Panc1 (cell line): ENCODE measurements around the gene MAPKBP1. TPM values are rescaled to one million over a fixed set of nuclear protein-coding genes. Genes with fewer than 3 reads are reported as not detected.

Source experiments
- ATAC-seq: fragments of 200-7000 bp; cut with Tn5 transposase; 2 replicates; pipeline ENCODE4 v1.9.1; 2020; ENCODE audit warnings: mild to moderate bottlenecking, moderate library complexity
- BruUV-seq: library from RNA; stranded (reverse); fragments of 400-500 nt; replicated peaks from 2 replicates; lab custom pipeline; 2021; lab: Mats Ljungman, UMichigan
- CTCF ChIA-PET: fragments of 300-600 bp; sonication (Branson Sonifier 250); formaldehyde crosslinking; loops from one replicate; lab custom pipeline; 2022; ENCODE audit warnings: antibody characterized with exemption; lab: Charles Lee
- POLR2A ChIA-PET: fragments of 300-600 bp; sonication (Branson Sonifier 250); formaldehyde crosslinking; loops from one replicate; lab custom pipeline; 2022; ENCODE audit warnings: antibody characterized with exemption; lab: Charles Lee
- DNase-seq: peaks from one replicate; pipeline ENCODE4 v3.0.0-alpha.2; 2010; ENCODE audit warnings: low read depth, low spot score
- H3K27ac ChIP-seq: 2 replicates; pipeline ENCODE4 v1.5.1; 2011; ENCODE audit warnings: mild to moderate bottlenecking, low read length, inconsistent platforms
- H3K27me3 ChIP-seq: fragments of 200-500 bp; sonication (Bioruptor generic); 2 replicates; pipeline ENCODE4 v1.6.0; 2014; ENCODE audit warnings: low read length, inconsistent platforms; ENCODE audit not compliant: control insufficient read depth, insufficient read depth
- H3K36me3 ChIP-seq: fragments of 200-500 bp; sonication (Bioruptor generic); 2 replicates; pipeline ENCODE4 v1.5.1; 2014; ENCODE audit warnings: inconsistent platforms, mild to moderate bottlenecking, low read length, moderate library complexity; ENCODE audit not compliant: control insufficient read depth, insufficient read depth
- H3K4me1 ChIP-seq: 2 replicates; pipeline ENCODE4 v1.5.1; 2011; ENCODE audit warnings: inconsistent platforms, mild to moderate bottlenecking, low read length, moderate library complexity; ENCODE audit not compliant: control insufficient read depth, insufficient read depth
- H3K4me3 ChIP-seq, 2 experiments: 2 replicates each; pipeline ENCODE4 v1.5.1; 2011 to 2012; ENCODE audit warnings: low read depth in 2 of 2, low read length in 2 of 2, mild to moderate bottlenecking in 2 of 2, inconsistent platforms in 1 of 2, moderate library complexity in 1 of 2
- H3K9me3 ChIP-seq: fragments of 200-500 bp; sonication (Bioruptor generic); 2 replicates; pipeline ENCODE4 v1.5.1; 2014; ENCODE audit warnings: low read depth, mild to moderate bottlenecking, inconsistent platforms, low read length, moderate library complexity; ENCODE audit not compliant: control insufficient read depth, insufficient read depth
- CTCF ChIP-seq: fragments of 450-650 bp; IDR thresholded peaks from 2 replicates; pipeline ENCODE4 v1.5.1; 2017; ENCODE audit warnings: mild to moderate bottlenecking
- POLR2AphosphoS5 ChIP-seq: IDR thresholded peaks from 2 replicates; pipeline ENCODE4 v1.6.1; 2012; ENCODE audit warnings: mild to moderate bottlenecking, low read depth, low read length, moderate library complexity
- REST ChIP-seq, 2 experiments: IDR thresholded peaks; 2 replicates each; pipeline ENCODE4 v1.6.1; 2011 to 2012; ENCODE audit warnings: low read depth in 2 of 2, control low read depth in 1 of 2, low read length in 1 of 2, mild to moderate bottlenecking in 1 of 2, moderate library complexity in 1 of 2; ENCODE audit not compliant: insufficient read depth in 1 of 2
- SIN3A ChIP-seq: IDR thresholded peaks from 2 replicates; pipeline ENCODE4 v1.6.1; 2012; ENCODE audit warnings: low read depth, mild to moderate bottlenecking, low read length, moderate library complexity, borderline replicate concordance; ENCODE audit not compliant: insufficient read depth
- TCF7L2 ChIP-seq: IDR thresholded peaks from 2 replicates; pipeline ENCODE4 v1.6.1; 2011; ENCODE audit warnings: mild to moderate bottlenecking, low read depth, low read length, inconsistent platforms
- in situ Hi-C: cut with HindIII; loops from 2 replicates; pipeline ENCODE4 v1.10.0; 2016; ENCODE audit warnings: low sequenced_read_pairs, low pct_unique_long_range_greater_than_20kb
- intact Hi-C: fragments of 100-400 bp; cut with micrococcal nuclease; formaldehyde crosslinking; loops from one replicate; pipeline ENCODE4 v1.10.0; 2022; ENCODE audit not compliant: unreplicated experiment
- total RNA-seq: library from RNA; stranded (reverse); gene quantifications from one replicate; pipeline ENCODE4 v1.2.1, GENCODE V29; 2021; ENCODE audit not compliant: unreplicated experiment

MAPKBP1 gene
- total RNA-seq, 1 experiment from 2014 or later: 38.4 TPM

DNA sequence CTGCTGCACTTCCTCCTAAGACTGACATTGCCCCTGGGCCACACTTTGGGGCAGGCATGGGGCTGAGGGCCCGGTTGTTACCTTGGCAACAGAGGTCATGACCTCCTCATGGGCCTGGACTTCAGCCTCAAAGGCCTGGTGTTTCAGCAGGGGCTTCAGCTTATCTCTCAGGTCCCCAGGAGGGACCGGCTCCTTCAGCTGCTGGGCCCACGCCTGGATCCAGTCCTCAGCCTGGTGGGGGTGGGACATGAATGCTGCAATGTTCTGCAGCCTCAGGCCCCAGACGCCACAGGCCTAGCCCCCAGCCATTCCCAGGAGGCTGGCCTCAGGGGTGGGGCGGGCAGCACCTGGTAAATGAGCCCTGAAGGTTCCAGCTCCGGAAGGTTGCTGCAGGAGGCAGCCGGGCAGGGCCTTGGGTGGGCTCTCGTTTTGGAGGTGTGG lies 92.0 kb downstream of the MAPKBP1 start:
- intact Hi-C loops (no loop called here), in situ Hi-C loops (no loop called here)
- Histone ChIP-seq H3K36me3 (no peaks in the 10 kb centered on the region), H3K4me1 (peaks cover 18% of the 10 kb centered on the region), H3K9me3 (no peaks in the 10 kb centered on the region), H3K27ac (no peak overlapping the region), H3K27me3 (no peaks in the 10 kb centered on the region), H3K4me3 (no peak overlapping the region)
- ChIA-PET CTCF (no interaction called here), POLR2A (no interaction called here)
- TF ChIP-seq CTCF (no peak), POLR2AphosphoS5 (no peak), TCF7L2 (no peak), SIN3A (no peak), REST (IDR thresholded peaks at IDR 0.05; ENCODE audit: insufficient read depth in 1 of 2, low read depth in 2 of 2, low read length in 1 of 2) (no peak)
- no TSS peak for BruUV-seq
- DNase-seq: no peak
- no peak for ATAC-seq

DNA sequence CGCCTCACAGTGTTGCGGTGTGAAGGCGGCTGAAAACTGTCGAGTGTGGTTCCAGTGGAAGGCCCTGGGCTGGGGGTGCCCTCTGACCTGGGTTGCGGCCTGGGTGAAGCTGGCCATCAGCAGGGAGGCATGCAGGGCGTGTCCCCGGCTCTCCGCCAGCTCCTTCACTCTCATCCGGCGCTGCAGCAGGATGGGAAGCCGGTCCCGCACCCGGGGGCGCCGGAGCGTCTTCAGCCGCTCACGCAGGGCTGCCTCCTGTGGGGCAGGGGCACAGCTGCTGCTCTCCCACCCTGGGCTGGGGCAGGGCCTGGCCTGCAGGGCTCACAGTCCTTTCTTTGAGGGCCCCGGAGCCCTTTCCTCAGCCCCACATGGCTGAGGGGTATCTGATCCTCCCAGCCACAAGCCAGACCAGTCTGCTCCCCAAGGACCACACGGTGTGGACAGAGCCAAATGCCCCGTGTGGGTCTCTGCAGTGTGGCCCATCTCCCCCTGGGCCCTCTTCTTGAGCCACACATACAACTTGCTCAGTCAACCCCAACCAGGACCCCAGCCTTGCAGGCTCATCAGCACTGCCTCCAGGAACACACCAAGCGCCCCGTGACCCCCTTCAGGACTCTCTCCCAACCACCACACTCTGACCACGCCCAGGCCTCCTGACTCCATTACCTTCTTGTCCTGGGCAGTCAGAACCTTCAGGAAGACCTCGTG lies 92.7 kb downstream of the MAPKBP1 start:
- DNase-seq (no peak), ATAC-seq (no peak)
- BruUV-seq: no TSS peak
- H3K4me1 ChIP-seq: peaks cover 18% of the 10 kb centered on the region
- in situ Hi-C loops (no loop called here), intact Hi-C loops (no loop called here)
- no peak overlapping the region for H3K27ac ChIP-seq
- H3K4me3 ChIP-seq: no peak overlapping the region
- H3K36me3 ChIP-seq: no peaks in the 10 kb centered on the region
- CTCF ChIA-PET: no interaction called here
- TF ChIP-seq SIN3A (no peak), REST (IDR thresholded peaks at IDR 0.05; ENCODE audit: insufficient read depth in 1 of 2, low read depth in 2 of 2, low read length in 1 of 2) (no peak), POLR2AphosphoS5 (no peak), CTCF (no peak), TCF7L2 (no peak)
- H3K9me3 ChIP-seq: no peaks in the 10 kb centered on the region
- POLR2A ChIA-PET: no interaction called here
- no peaks in the 10 kb centered on the region for H3K27me3 ChIP-seq
